ENCODE measurements around the gene PGAM5. TPM values are rescaled to one million over a fixed set of nuclear protein-coding genes. Genes with fewer than 3 reads are reported as not detected.
A peak's percentile ranks its signal among the peaks of the same experiment; 100 is the strongest.

Gene PGAM5
- total RNA-seq, 3 donors from 2014 or later (not counting 1 experiment from before 2014, with no cell fraction given): 19.7 to 30.2 (median 21.9) TPM

DNA sequence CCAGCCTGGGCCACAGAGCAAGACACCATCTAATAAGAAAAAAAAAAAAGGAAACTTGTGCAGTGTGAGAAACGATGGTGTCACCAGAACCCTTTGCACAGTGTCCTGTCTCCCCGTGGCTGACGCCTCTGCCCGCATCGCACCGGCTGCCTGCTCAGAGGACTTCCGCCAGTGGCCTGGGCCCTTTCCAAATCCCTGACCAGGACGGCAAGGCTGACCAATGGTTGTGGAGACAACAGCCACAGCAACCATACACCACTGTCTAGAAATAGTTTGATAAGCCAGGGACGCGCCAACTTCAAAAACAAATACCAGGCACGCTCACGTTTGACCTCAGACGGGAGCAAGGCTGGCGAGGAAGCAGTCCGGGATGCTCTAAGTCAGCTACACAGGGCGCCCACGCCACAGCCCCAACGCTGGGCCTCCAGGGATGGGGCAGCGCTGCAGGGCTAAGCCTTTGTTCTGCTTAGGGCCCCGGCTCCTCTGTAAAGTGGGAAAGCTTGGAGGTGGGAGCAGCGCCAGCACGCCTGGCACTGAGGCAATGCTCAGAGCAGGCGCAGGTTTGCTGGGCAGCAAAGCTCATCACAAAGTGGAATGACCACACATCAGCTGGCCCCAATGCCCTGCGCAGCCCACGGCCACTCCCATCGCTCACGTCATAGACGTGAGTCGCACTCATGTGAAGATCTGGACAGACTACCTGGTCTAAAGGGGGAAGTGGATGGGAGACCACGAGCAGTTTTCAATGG lies 12.5 kb downstream of the PGAM5 start:
- no peak for DNase-seq
- TF ChIP-seq, protein P1, sequence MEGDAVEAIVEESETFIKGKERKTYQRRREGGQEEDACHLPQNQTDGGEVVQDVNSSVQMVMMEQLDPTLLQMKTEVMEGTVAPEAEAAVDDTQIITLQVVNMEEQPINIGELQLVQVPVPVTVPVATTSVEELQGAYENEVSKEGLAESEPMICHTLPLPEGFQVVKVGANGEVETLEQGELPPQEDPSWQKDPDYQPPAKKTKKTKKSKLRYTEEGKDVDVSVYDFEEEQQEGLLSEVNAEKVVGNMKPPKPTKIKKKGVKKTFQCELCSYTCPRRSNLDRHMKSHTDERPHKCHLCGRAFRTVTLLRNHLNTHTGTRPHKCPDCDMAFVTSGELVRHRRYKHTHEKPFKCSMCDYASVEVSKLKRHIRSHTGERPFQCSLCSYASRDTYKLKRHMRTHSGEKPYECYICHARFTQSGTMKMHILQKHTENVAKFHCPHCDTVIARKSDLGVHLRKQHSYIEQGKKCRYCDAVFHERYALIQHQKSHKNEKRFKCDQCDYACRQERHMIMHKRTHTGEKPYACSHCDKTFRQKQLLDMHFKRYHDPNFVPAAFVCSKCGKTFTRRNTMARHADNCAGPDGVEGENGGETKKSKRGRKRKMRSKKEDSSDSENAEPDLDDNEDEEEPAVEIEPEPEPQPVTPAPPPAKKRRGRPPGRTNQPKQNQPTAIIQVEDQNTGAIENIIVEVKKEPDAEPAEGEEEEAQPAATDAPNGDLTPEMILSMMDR (IDR thresholded peaks at IDR 0.05): no peak
- H3K4me1 ChIP-seq (ENCODE audit: control insufficient read depth, insufficient read depth, low read length): no peaks in the 10 kb centered on the region
- 92% methylated on average over 30 of the region's 30 CpGs for WGBS (ENCODE audit: insufficient coverage)
- no peaks in the 10 kb centered on the region for H3K27me3 ChIP-seq (ENCODE audit: control insufficient read depth, insufficient read depth, low read length)
- peaks cover 76% of the 10 kb centered on the region for H3K36me3 ChIP-seq (ENCODE audit: control insufficient read depth, insufficient read depth, low read length)
- Mint-ChIP-seq H3K9me3 (no peaks in the 10 kb centered on the region), H3K36me3 (peaks cover 16% of the 10 kb centered on the region), H3K27me3 (ENCODE audit: low read depth in 2 of 2) (no peaks in the 10 kb centered on the region), H3K4me1 (no peaks in the 10 kb centered on the region), H3K4me3 (no peak overlapping the region), H3K27ac (peak overlapping the region; percentile 18 to 44)
- intact Hi-C loops (cut with micrococcal nuclease): no loop called here
- ATAC-seq: no peak
- no peak overlapping the region for H3K4me3 ChIP-seq (ENCODE audit: low read length)
- no peaks in the 10 kb centered on the region for H3K9me3 ChIP-seq (ENCODE audit: control insufficient read depth, insufficient read depth, low read length)
- H3K27ac ChIP-seq (ENCODE audit: low read length): no peak overlapping the region

DNA sequence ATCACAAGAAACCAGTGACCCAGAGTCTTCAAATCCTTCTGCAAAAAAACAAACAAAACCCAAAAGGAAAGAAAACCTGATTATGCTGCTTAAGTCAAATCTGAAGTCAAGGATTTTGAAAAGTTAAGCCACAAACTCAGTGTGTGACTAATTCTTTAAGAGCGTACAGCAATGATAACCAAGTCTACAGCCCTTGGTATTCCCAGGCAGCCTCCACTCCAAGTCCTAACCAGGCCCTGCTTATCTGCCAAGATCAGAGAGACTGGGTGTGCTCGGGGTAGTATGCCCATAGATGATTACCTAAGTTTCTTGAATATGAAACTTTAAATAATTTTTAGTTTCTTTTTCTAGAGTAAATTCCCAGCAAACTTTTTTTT lies 13.1 kb downstream of the PGAM5 start:
- H3K9me3 ChIP-seq (ENCODE audit: control insufficient read depth, insufficient read depth, low read length): no peaks in the 10 kb centered on the region
- no peaks in the 10 kb centered on the region for H3K27me3 ChIP-seq (ENCODE audit: control insufficient read depth, insufficient read depth, low read length)
- H3K27ac ChIP-seq (ENCODE audit: low read length): no peak overlapping the region
- no peak overlapping the region for H3K4me3 Mint-ChIP-seq
- DNase-seq: no peak
- TF ChIP-seq, protein P1 (IDR thresholded peaks at IDR 0.05): no peak
- H3K36me3 ChIP-seq (ENCODE audit: control insufficient read depth, insufficient read depth, low read length): peaks cover 78% of the 10 kb centered on the region
- no peak overlapping the region for H3K4me3 ChIP-seq (ENCODE audit: low read length)
- peak overlapping the region; percentile 18 to 44 for H3K27ac Mint-ChIP-seq
- no peaks in the 10 kb centered on the region for H3K4me1 ChIP-seq (ENCODE audit: control insufficient read depth, insufficient read depth, low read length)
- H3K36me3 Mint-ChIP-seq: peaks cover 16% of the 10 kb centered on the region
- no peak for ATAC-seq
- H3K27me3 Mint-ChIP-seq (ENCODE audit: low read depth in 2 of 2): no peaks in the 10 kb centered on the region
- no peaks in the 10 kb centered on the region for H3K9me3 Mint-ChIP-seq
- H3K4me1 Mint-ChIP-seq: peaks cover 0 to 2% of the 10 kb centered on the region in 2 donors
- intact Hi-C loops (cut with micrococcal nuclease): no loop called here
- 96% methylated on average over 1 of the region's 2 CpGs for WGBS (ENCODE audit: insufficient coverage)

DNA sequence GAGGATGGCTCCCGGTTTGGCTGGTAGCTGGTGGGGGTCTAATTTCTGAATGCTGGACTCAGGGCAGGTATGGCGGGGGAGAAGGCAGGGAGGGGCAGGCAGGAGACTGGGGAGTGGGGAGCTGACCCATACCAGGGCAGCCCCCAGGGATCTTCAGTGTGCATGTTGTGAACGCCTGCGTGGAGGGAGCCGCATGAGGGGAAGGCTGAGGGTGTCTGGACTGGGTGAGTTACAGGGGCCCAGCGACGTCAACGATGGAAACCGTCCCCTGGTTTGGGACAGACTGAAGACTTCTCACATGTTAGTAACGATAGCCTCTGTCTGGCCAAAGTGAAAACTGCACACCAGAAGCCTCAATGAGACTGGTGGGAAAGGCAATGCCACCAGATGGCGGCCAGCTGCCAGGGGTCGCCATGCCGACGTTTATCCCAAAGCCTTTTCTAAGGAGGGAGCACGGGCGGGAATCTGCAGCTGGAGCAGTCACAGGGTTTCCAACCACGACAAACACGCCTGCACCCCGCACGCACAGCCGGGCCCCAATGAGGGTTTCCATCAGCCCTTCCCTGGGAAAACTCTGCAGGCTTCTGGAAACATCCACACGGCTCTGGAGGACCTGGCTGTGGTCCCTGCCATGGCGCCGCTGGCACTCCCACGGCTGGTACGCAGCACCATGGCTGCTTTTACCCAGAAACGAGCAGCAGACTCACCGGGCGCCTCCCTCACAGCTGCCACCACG lies 14.0 kb downstream of the PGAM5 start:
- Histone ChIP-seq H3K36me3 (ENCODE audit: control insufficient read depth, insufficient read depth, low read length) (peaks cover 71% of the 10 kb centered on the region), H3K4me1 (ENCODE audit: control insufficient read depth, insufficient read depth, low read length) (no peaks in the 10 kb centered on the region), H3K27me3 (ENCODE audit: control insufficient read depth, insufficient read depth, low read length) (no peaks in the 10 kb centered on the region), H3K9me3 (ENCODE audit: control insufficient read depth, insufficient read depth, low read length) (no peaks in the 10 kb centered on the region), H3K27ac (ENCODE audit: low read length) (no peak overlapping the region), H3K4me3 (ENCODE audit: low read length) (no peak overlapping the region)
- TF ChIP-seq, protein P1 (IDR thresholded peaks at IDR 0.05): no peak
- intact Hi-C loops (cut with micrococcal nuclease): no loop called here
- Mint-ChIP-seq H3K4me3 (no peak overlapping the region), H3K36me3 (peaks cover 16% of the 10 kb centered on the region), H3K9me3 (no peaks in the 10 kb centered on the region), H3K4me1 (peaks cover 0 to 6% of the 10 kb centered on the region in 2 donors), H3K27ac (no peak overlapping the region), H3K27me3 (ENCODE audit: low read depth in 2 of 2) (no peaks in the 10 kb centered on the region)
- 96% methylated on average over 30 of the region's 30 CpGs for WGBS (ENCODE audit: insufficient coverage)
- ATAC-seq (no peak), DNase-seq (no peak)
